ENCODE results near the gene GLIS2.

GLIS2 gene

DNA sequence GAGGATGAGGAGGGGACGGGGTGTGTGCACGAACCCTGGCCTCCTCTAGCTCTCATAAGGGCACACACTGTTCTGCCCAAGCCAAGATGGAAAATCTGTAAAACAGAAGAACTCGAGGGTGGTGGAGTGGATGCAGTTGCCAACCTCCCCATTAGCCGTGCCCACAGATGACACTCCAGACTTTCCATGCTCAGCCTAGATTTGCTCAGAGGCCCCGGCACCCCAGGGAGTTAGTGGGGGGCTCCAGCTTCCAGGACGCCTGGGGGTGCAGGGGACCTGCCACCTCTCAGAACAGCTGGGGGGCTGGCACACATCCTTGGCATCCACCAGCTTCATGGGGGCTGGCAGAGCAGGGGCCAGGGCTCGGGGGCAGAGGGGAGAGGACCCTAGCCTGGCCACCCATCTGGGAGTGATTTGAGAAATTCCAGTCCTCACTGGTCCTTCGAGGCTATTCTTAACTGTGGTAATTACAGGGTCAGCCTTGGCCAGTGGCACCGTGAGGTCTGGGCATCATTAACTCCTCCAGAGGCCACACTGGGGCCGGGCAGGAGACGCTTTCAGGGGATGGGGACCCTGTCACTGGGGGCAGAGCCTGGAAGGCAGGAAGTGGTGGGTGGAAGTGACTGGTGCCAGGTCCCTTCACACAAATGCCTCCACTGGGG is 70.1 kb downstream of the GLIS2 start:
- DNase-seq: no peak

- no peak for DNase-seq
Observed at GRCh38 chr16:4386451-4386805, 70.6 kb downstream of the GLIS2 start.

GRCh38 chr16:4386951-4387565 is 71.2 kb downstream of the GLIS2 start:
- no peak for DNase-seq

DNA sequence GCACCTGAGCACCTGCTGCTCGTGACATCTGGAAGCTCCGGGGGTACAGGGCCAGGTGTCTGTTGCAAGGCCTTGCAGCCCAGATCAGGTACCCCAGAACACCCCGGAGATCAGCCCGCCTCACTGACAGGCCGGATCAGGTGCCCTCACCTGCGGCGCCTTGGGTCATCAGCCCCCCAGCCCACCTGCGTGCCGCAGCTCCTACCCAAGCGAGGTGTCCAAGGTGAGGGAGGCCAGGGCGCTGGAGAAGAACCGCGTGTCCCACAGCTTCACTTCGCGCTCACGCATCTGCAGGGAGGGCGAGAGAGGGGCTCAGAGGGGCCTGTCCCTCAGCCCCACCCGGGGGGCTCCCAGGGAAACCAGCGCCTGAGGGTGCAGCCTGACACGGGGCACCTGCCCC is 71.9 kb downstream of the GLIS2 start:
- no peak for DNase-seq

DNA sequence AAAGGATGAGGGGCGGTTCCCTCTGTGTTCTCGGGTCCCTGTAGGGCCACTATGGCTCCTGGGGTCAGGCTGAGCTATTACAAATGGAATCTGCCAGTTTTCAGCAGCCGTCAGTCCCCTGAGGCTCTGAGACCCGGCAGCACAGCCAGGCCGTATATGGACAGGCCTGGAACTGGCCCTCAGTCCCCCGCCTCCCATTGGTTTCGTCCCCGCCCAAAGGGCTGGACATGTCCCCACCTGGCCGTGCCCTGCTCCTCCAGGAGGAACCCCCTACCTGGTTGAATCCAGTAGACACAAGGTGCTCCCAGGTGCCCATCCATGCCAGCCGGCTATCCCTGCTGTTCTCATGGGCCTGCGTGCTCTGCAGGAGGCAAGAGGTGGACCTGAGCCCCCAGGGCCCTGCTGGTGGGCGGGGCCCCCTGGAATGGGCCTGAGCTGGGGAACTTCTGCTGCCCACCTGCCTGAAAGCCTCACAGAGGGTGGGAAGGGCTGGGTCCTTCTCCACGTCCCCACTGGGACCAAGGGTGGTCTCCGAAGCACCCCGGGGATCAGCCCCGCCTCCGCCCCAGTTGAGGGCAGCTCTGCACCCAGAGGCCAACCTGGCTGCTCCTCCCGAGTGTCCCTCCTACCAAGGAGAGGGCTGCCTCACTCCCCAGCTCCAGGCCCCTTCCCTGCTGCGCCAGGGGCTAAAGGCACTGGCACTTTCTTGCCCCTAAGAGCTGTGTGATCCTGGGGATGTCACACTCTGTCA is 72.6 kb downstream of the GLIS2 start:
- DNase-seq: no peak
